ENCODE measurements around the gene REEP1.

REEP1 gene

GRCh38 chr2:86213699-86214502 is 123.5 kb downstream of the REEP1 start:
- Histone ChIP-seq H3K4me1 (ENCODE audit: control insufficient read depth, insufficient read depth, low read length) (peaks cover 2% of the 10 kb centered on the region; the same call in 1 of the 2 replicates), H3K9me3 (ENCODE audit: control insufficient read depth, insufficient read depth, low read depth, low read length) (no peaks in the 10 kb centered on the region), H3K27ac (ENCODE audit: extremely low read depth, low read depth, low read length) (no peak overlapping the region), H3K4me3 (ENCODE audit: low read depth, low read length) (no peak overlapping the region), H3K36me3 (ENCODE audit: control insufficient read depth in 2 of 2, insufficient read depth in 1 of 2, low read length in 2 of 2) (peaks cover 32 to 54% of the 10 kb centered on the region in 2 experiments)
- ChIA-PET CTCF (interaction anchor here (1.1 kb wide), 1 partner anchor 158 kb away, joined by 4 read pairs; no protein-coding TSS in a partner anchor), POLR2A (no interaction called here)
- no peak for TF ChIP-seq ZNF623 (tag by site-specific recombination; IDR thresholded peaks at IDR 0.05)
- TF ChIP-seq, protein P1, sequence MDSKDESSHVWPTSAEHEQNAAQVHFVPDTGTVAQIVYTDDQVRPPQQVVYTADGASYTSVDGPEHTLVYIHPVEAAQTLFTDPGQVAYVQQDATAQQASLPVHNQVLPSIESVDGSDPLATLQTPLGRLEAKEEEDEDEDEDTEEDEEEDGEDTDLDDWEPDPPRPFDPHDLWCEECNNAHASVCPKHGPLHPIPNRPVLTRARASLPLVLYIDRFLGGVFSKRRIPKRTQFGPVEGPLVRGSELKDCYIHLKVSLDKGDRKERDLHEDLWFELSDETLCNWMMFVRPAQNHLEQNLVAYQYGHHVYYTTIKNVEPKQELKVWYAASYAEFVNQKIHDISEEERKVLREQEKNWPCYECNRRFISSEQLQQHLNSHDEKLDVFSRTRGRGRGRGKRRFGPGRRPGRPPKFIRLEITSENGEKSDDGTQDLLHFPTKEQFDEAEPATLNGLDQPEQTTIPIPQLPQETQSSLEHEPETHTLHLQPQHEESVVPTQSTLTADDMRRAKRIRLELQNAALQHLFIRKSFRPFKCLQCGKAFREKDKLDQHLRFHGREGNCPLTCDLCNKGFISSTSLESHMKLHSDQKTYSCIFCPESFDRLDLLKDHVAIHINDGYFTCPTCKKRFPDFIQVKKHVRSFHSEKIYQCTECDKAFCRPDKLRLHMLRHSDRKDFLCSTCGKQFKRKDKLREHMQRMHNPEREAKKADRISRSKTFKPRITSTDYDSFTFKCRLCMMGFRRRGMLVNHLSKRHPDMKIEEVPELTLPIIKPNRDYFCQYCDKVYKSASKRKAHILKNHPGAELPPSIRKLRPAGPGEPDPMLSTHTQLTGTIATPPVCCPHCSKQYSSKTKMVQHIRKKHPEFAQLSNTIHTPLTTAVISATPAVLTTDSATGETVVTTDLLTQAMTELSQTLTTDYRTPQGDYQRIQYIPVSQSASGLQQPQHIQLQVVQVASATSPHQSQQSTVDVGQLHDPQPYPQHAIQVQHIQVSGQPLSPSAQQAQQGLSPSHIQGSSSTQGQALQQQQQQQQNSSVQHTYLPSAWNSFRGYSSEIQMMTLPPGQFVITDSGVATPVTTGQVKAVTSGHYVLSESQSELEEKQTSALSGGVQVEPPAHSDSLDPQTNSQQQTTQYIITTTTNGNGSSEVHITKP (tag by site-specific recombination; IDR thresholded peaks at IDR 0.05), result no peak
- TF ChIP-seq ZNF660 (tag by site-specific recombination; IDR thresholded peaks at IDR 0.05), result no peak
- TF ChIP-seq BCL11A (tag by site-specific recombination; IDR thresholded peaks at IDR 0.05; ENCODE audit: low read depth), result no peak
- TF ChIP-seq FEZF1 (tag by site-specific recombination; IDR thresholded peaks at IDR 0.05), result peak; percentile 55; the same call in 1 of the 2 replicates

DNA sequence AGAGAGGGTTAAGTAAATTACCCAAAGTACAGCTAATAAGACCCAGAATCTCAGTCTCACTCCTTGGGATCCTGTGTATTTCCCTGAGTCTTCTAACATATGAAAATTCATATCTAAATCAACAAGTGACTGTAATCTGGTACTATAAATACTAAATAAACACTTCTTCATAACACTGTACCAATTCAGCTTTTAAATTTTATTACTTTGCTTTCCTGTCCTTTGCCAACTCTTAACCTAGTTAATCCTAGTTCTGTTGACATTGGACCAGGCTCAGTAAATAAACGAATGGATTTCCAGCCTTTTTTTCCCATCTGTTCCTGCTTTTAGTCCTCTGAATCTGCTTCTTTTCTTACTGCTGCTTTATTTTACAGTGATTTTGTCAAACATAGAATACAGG is 124.4 kb downstream of the REEP1 start:
- ChIA-PET CTCF (interaction anchor here (0.6 to 1.1 kb wide), 3 partner anchors 8 to 159 kb away, joined by 3 to 4 read pairs (median 4); no protein-coding TSS in a partner anchor), POLR2A (no interaction called here)
- TF ChIP-seq SCRT2 (tag by site-specific recombination; IDR thresholded peaks at IDR 0.05), result peak; percentile 60
- TF ChIP-seq PRDM6 (tag by site-specific recombination; IDR thresholded peaks at IDR 0.05), result peak; percentile 59; the same call in 1 of the 2 replicates
- no peak for TF ChIP-seq ZNF707 (tag by site-specific recombination; IDR thresholded peaks at IDR 0.05)
- peak; percentile 37; the same call in 1 of the 2 replicates for TF ChIP-seq FEZF1 (tag by site-specific recombination; IDR thresholded peaks at IDR 0.05)
- TF ChIP-seq ZNF239 (tag by site-specific recombination; IDR thresholded peaks at IDR 0.05), result no peak
- H3K36me3 ChIP-seq (ENCODE audit: control insufficient read depth in 2 of 2, insufficient read depth in 1 of 2, low read length in 2 of 2), result peaks cover 40 to 63% of the 10 kb centered on the region in 2 experiments
- no peak overlapping the region for H3K4me3 ChIP-seq (ENCODE audit: low read depth, low read length)
- H3K9me3 ChIP-seq (ENCODE audit: control insufficient read depth, insufficient read depth, low read depth, low read length), result no peaks in the 10 kb centered on the region
- H3K4me1 ChIP-seq (ENCODE audit: control insufficient read depth, insufficient read depth, low read length), result peaks cover 2% of the 10 kb centered on the region; the same call in 1 of the 2 replicates
- no peak overlapping the region for H3K27ac ChIP-seq (ENCODE audit: extremely low read depth, low read depth, low read length)

DNA sequence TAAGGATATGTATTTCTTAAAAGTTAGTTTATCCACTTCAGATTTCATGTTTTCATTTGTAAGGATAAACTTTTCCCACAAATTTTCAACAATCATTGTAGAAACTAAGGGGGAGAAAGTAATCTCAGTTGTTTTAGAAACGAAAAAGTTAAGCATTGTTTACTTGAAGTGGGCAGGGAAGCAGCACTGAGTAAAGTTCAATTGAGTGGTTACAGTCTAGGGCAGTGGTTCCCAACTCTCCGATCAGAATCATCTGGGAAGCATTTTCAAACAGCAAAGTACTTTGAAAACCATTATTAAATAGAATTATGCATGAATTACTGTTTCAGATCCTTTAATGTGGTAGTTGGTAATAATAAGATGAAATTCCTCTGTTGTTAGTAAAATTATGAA is 125.6 kb downstream of the REEP1 start:
- H3K27ac ChIP-seq (ENCODE audit: extremely low read depth, low read depth, low read length), result no peak overlapping the region
- TF ChIP-seq ZNF16 (tag by site-specific recombination; IDR thresholded peaks at IDR 0.05; ENCODE audit: low read depth), result no peak
- TF ChIP-seq ZNF146 (tag by site-specific recombination; IDR thresholded peaks at IDR 0.05), result no peak
- TF ChIP-seq, protein P2, sequence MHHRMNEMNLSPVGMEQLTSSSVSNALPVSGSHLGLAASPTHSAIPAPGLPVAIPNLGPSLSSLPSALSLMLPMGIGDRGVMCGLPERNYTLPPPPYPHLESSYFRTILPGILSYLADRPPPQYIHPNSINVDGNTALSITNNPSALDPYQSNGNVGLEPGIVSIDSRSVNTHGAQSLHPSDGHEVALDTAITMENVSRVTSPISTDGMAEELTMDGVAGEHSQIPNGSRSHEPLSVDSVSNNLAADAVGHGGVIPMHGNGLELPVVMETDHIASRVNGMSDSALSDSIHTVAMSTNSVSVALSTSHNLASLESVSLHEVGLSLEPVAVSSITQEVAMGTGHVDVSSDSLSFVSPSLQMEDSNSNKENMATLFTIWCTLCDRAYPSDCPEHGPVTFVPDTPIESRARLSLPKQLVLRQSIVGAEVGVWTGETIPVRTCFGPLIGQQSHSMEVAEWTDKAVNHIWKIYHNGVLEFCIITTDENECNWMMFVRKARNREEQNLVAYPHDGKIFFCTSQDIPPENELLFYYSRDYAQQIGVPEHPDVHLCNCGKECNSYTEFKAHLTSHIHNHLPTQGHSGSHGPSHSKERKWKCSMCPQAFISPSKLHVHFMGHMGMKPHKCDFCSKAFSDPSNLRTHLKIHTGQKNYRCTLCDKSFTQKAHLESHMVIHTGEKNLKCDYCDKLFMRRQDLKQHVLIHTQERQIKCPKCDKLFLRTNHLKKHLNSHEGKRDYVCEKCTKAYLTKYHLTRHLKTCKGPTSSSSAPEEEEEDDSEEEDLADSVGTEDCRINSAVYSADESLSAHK (tag by site-specific recombination; IDR thresholded peaks at IDR 0.05), result no peak
- no peak for TF ChIP-seq SETDB1 (IDR thresholded peaks at IDR 0.05; ENCODE audit: insufficient read length, low read length)
- TF ChIP-seq KLF7 (tag by site-specific recombination; IDR thresholded peaks at IDR 0.05; ENCODE audit: borderline replicate concordance), result no peak
- no peak for TF ChIP-seq ZNF560 (tag by site-specific recombination; IDR thresholded peaks at IDR 0.05; ENCODE audit: borderline replicate concordance)
- TF ChIP-seq ZNF513 (tag by site-specific recombination; IDR thresholded peaks at IDR 0.05), result no peak
- H3K4me3 ChIP-seq (ENCODE audit: low read depth, low read length), result no peak overlapping the region
- POLR2A ChIA-PET, result no interaction called here
- CTCF ChIA-PET, result interaction anchor here (0.6 kb wide), 1 partner anchor 10 kb away, joined by 3 read pairs; no protein-coding TSS in a partner anchor
- H3K36me3 ChIP-seq (ENCODE audit: control insufficient read depth in 2 of 2, insufficient read depth in 1 of 2, low read length in 2 of 2), result peaks cover 49 to 76% of the 10 kb centered on the region in 2 experiments
- H3K4me1 ChIP-seq (ENCODE audit: control insufficient read depth, insufficient read depth, low read length), result peaks cover 2% of the 10 kb centered on the region; the same call in 1 of the 2 replicates
- no peaks in the 10 kb centered on the region for H3K9me3 ChIP-seq (ENCODE audit: control insufficient read depth, insufficient read depth, low read depth, low read length)

Data from HEK293 (cell line).